AG09309 (cell line): ENCODE data around the gene NFATC2IP.

Source experiments
- DNase-seq: peaks from one replicate; pipeline ENCODE4 v3.0.0-alpha.2; 2010; ENCODE audit warnings: low read depth
- H3K4me3 ChIP-seq: 2 replicates; pipeline ENCODE4 v1.5.1; 2011; ENCODE audit warnings: mild to moderate bottlenecking, low read depth, low read length, moderate library complexity; ENCODE audit not compliant: control insufficient read depth
- CTCF ChIP-seq: IDR thresholded peaks from 2 replicates; pipeline ENCODE4 v1.5.1; 2011; ENCODE audit warnings: mild to moderate bottlenecking, low read depth, low read length, inconsistent platforms; ENCODE audit not compliant: insufficient read depth, control insufficient read depth; ENCODE audit errors: missing control alignments

Gene NFATC2IP

GRCh38 chr16:28917095-28917494 is 33.6 kb upstream of the NFATC2IP start:
- DNase-seq, result no peak
- no peak for TF ChIP-seq CTCF
- no peak overlapping the region for H3K4me3 ChIP-seq

- no peak for TF ChIP-seq CTCF
- DNase-seq, result no peak
- no peak overlapping the region for H3K4me3 ChIP-seq
Observed at GRCh38 chr16:28918698-28919097, 32.0 kb upstream of the NFATC2IP start.

GRCh38 chr16:28923231-28923587 is 27.5 kb upstream of the NFATC2IP start:
- DNase-seq, result no peak
- no peak overlapping the region for H3K4me3 ChIP-seq

GRCh38 chr16:28923652-28924398 is 26.9 kb upstream of the NFATC2IP start:
- no peak for TF ChIP-seq CTCF
- H3K4me3 ChIP-seq, result peak overlapping the region; percentile 65; the same call in 1 of the 2 replicates
- no peak for DNase-seq

More at GRCh38 chr16:28923231-28923587, 27.5 kb upstream of the NFATC2IP start:
- TF ChIP-seq CTCF, result no peak

- no peak for TF ChIP-seq CTCF
- no peak for DNase-seq
- peak overlapping the region; percentile 65 for H3K4me3 ChIP-seq
Observed at GRCh38 chr16:28924399-28924761, 26.4 kb upstream of the NFATC2IP start.

- peak within 1 kb of the TSS; percentile 65 for H3K4me3 ChIP-seq
- TF ChIP-seq CTCF, result no peak
- DNase-seq, result no peak
Observed at GRCh38 chr16:28924762-28925385, 25.9 kb upstream of the NFATC2IP start, which contains the start of gene RABEP2. RABEP2 (minus strand) TSS chr16:28925238; CDS start chr16:28925163, 75 bp downstream.
